Esophagus muscularis mucosa (tissue), 4 donors: ENCODE data around the gene SEMA4B. TPM values are rescaled to one million over a fixed set of nuclear protein-coding genes. Genes with fewer than 3 reads are reported as not detected.

Source experiments
- DNase-seq: peaks from one replicate; pipeline ENCODE4 v3.0.0-alpha.2; 2017; ENCODE audit errors: extremely low spot score
- H3K27ac ChIP-seq, 4 donors: fragments of 200-600 bp; sonication (generic); replicated peaks in 1 of 4; 1 replicate in 3 of 4; 2 replicates in 1 of 4; pipeline ENCODE4 v1.5.1; 2016 to 2019; ENCODE audit warnings: mild to moderate bottlenecking in 1 of 4
- H3K27me3 ChIP-seq, 4 donors: fragments of 200-600 bp; sonication (generic); one replicate each; pipeline versions ENCODE4 v1.5.1 to v1.6.0; 2016 to 2019
- H3K36me3 ChIP-seq, 4 donors: fragments of 200-600 bp; sonication (generic); one replicate each; pipeline ENCODE4 v1.5.1; 2016 to 2019
- H3K4me1 ChIP-seq, 4 donors: fragments of 200-600 bp; sonication (generic); one replicate each; pipeline ENCODE4 v1.5.1; 2016 to 2019
- H3K4me3 ChIP-seq, 4 donors: fragments of 200-600 bp; sonication (generic); 1 replicate in 2 of 4; 2 replicates in 2 of 4; pipeline ENCODE4 v1.5.1; 2016 to 2019; ENCODE audit warnings: mild to moderate bottlenecking in 4 of 4, moderate library complexity in 1 of 4
- H3K9me3 ChIP-seq, 4 donors: fragments of 200-600 bp; sonication (generic); 1 replicate in 3 of 4; 2 replicates in 1 of 4; pipeline ENCODE4 v1.5.1; 2016 to 2019
- EP300 ChIP-seq: sonication (generic); formaldehyde crosslinking; IDR thresholded peaks from one replicate; pipeline ENCODE4 v1.6.1; 2017; ENCODE audit warnings: antibody characterized with exemption
- POLR2A ChIP-seq: fragments of 450-650 bp; IDR thresholded peaks from one replicate; pipeline ENCODE4 v1.6.1; 2017; ENCODE audit warnings: antibody characterized with exemption, moderate library complexity, mild to moderate bottlenecking, low read depth
- POLR2AphosphoS5 ChIP-seq, 2 donors: sonication (generic); formaldehyde crosslinking; IDR thresholded peaks; one replicate each; pipeline ENCODE4 v1.6.1; 2017; ENCODE audit warnings: antibody characterized with exemption in 2 of 2
- WGBS: methylation state at CpG from one replicate; pipeline ENCODE4 v1.1.5; 2018; 5-methylcytosine and 5-hydroxymethylcytosine counted together
- intact Hi-C: fragments of 100-400 bp; cut with DNase I; formaldehyde crosslinking; loops from one replicate; pipeline ENCODE4 v1.15.1; 2023
- total RNA-seq, 4 donors: library from RNA; depleted of rRNA; stranded (reverse); fragments of >200 nt; gene quantifications; one replicate each; pipeline versions ENCODE4 v1.1.0 to v1.2.1, GENCODE V29; 2016
- TF ChIP-seq, protein P1 (sequence below), 3 experiments: fragments of 200-600 bp in 2 of 3; fragments of 450-650 bp in 1 of 3; sonication (generic) in 2 of 3; IDR thresholded peaks; one replicate each; pipeline ENCODE4 v1.5.1; 2017 to 2019; ENCODE audit warnings: antibody characterized with exemption in 3 of 3, mild to moderate bottlenecking in 2 of 3, moderate library complexity in 1 of 3

The SEMA4B gene
- total RNA-seq, 4 donors from 2014 or later = 30.7 to 68.3 (median 43.4) TPM

DNA sequence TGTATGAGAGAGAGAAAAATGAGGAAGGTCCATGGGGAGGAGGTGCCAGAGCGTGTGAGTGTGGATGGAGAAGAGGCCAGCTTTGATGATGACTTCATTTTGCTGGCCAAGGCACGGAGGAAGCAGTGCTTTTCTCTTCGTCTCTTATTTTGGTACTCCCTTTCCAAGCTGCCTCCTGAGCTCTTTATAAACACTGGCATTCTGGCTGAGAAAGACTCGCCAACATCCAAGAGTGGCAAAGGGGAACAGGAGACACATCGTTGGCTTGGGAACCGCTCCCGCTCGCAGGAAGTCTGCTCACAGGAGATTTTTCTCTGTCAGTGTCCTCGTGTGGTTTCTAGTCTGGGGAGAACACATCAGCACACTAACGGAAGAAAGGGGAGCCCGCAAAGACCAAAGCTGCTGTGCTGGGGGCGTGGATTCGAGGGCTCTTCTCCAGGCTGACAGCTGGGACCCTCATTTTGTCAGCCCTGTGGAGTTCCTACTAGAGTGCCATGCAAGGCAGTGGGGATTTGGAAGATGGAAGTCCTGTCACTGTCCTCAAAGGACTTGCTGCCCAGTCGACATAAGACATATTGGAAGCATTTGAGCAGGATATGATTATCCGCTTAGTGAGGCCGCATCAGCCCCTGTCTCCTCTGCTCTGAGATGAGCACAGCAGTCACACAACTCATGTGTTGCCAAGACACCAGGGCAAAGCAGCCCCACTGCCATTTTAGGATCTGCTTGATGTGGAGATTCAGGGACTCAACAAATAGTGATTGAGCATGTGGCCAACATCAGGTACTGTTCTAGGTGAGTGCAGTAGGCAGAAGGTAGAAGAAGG, 8.0 kb upstream of the SEMA4B start:
- Histone ChIP-seq H3K36me3 (peaks cover 0 to 4% (median 0%) of the 10 kb centered on the region in 4 donors), H3K9me3 (no peaks in the 10 kb centered on the region), H3K4me3 (peak overlapping the region in 2 of 4 donors; percentile 5 to 10), H3K27ac (peak overlapping the region; percentile 94 to 100 (median 97)), H3K27me3 (no peaks in the 10 kb centered on the region), H3K4me1 (peaks cover 39 to 77% (median 72%) of the 10 kb centered on the region in 4 donors)
- TF ChIP-seq EP300 (no peak), POLR2AphosphoS5 (IDR thresholded peaks at IDR 0.05) (peak; percentile 71 to 80), POLR2A (no peak)
- TF ChIP-seq, protein P1, sequence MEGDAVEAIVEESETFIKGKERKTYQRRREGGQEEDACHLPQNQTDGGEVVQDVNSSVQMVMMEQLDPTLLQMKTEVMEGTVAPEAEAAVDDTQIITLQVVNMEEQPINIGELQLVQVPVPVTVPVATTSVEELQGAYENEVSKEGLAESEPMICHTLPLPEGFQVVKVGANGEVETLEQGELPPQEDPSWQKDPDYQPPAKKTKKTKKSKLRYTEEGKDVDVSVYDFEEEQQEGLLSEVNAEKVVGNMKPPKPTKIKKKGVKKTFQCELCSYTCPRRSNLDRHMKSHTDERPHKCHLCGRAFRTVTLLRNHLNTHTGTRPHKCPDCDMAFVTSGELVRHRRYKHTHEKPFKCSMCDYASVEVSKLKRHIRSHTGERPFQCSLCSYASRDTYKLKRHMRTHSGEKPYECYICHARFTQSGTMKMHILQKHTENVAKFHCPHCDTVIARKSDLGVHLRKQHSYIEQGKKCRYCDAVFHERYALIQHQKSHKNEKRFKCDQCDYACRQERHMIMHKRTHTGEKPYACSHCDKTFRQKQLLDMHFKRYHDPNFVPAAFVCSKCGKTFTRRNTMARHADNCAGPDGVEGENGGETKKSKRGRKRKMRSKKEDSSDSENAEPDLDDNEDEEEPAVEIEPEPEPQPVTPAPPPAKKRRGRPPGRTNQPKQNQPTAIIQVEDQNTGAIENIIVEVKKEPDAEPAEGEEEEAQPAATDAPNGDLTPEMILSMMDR (IDR thresholded peaks at IDR 0.05) = no peak
- DNase-seq = no peak
- intact Hi-C loops = no loop called here
- WGBS = 40% methylated on average over 11 of the region's 16 CpGs

DNA sequence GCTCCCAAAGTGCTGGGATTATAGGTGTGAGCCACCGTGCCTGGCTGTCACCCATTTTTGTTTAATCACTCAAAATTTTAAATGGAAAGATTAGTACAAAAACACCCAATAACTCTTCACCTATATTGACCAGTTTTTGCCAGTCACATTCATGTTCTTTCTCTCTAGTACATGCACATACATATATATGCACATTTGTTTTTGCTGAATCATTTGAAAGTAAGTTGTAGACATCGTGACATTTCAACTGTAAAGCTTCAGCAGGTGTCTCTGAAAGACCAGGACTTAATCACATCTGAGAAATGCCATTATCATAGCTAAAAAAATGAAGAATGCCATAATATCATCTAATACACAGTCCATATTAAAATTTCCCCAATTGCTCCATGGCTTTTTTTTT, 6.5 kb upstream of the SEMA4B start:
- Histone ChIP-seq H3K4me1 (peaks cover 39 to 75% (median 69%) of the 10 kb centered on the region in 4 donors), H3K36me3 (peaks cover 0 to 4% (median 0%) of the 10 kb centered on the region in 4 donors), H3K9me3 (no peaks in the 10 kb centered on the region), H3K27ac (peak overlapping the region; percentile 94 to 100 (median 97)), H3K4me3 (no peak overlapping the region), H3K27me3 (no peaks in the 10 kb centered on the region)
- intact Hi-C loops = no loop called here
- TF ChIP-seq POLR2AphosphoS5 (IDR thresholded peaks at IDR 0.05) = no peak
- TF ChIP-seq, protein P1 (IDR thresholded peaks at IDR 0.05) = no peak
- TF ChIP-seq EP300 = no peak
- TF ChIP-seq POLR2A = no peak
- DNase-seq = no peak
- 92% methylated on average over 2 of the region's 2 CpGs for WGBS

DNA sequence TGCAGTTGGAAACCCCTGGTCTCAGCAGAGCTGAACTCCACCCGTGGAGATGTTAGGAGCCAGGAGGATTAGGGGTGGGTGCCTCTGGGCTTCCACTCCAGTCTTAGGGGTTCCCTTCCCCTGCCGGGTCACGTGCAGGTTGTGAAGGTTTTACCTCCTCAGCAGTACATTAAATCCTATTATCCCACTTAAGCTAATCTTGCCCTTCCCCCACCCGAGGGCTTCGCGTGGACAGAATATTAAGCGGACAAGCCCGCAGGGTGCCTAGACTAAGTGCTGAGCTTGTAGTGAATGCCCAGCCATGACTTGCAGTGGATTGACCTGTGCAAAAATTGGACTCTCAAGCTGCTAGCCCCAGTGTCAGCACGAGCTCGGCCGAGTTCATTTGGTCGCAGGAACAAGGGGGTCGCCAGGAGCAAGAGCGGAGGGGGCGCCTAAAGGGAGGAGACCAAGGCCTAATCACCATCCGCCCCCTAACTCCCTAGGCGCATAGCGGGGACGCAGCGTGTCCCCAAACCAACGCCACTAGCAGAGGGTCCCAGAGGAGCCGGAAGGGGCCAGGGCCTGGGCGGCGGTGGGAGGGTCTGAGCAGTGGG, 498 bp upstream of the SEMA4B start:
- intact Hi-C loops = no loop called here
- Histone ChIP-seq H3K4me3 (peak overlapping the region; percentile 67 to 86 (median 83)), H3K27ac (peak overlapping the region; percentile 83 to 86 (median 86)), H3K4me1 (peaks cover 32 to 76% (median 65%) of the 10 kb centered on the region in 4 donors), H3K9me3 (no peaks in the 10 kb centered on the region), H3K36me3 (peaks cover 0 to 12% (median 4%) of the 10 kb centered on the region in 4 donors), H3K27me3 (no peaks in the 10 kb centered on the region)
- TF ChIP-seq POLR2A = no peak
- WGBS = 0% methylated on average over 9 of the region's 24 CpGs
- DNase-seq = no peak

DNA sequence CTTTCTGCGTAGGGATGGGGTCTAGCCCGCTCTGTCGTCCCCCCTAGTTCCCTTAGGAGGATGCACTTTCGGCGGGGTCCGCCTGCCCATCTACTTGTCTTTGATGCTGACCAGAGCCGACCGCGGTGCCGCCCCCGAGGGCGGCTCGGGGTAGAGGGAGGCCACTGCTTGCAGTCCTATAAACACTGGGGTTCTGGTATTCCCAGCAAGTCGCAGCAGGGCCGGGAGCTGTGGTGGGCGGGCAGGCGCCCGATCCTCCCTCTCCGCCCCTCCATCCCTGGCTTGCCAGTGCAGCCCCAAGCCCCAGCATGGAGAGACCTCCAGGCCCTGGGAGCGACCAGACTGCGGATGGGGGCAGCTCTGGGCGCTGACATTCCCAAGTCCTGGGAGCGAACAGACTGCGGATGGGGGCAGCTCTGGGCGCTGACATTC, 830 bp downstream of the SEMA4B start:
- peaks cover 0 to 24% (median 12%) of the 10 kb centered on the region in 4 donors for H3K36me3 ChIP-seq
- H3K9me3 ChIP-seq = no peaks in the 10 kb centered on the region
- 8% methylated on average over 2 of the region's 25 CpGs for WGBS
- H3K4me3 ChIP-seq = peak overlapping the region; percentile 67 to 86 (median 83)
- intact Hi-C loops = no loop called here
- TF ChIP-seq POLR2A (no peak), POLR2AphosphoS5 (IDR thresholded peaks at IDR 0.05) (no peak), EP300 (no peak)
- TF ChIP-seq, protein P1 (IDR thresholded peaks at IDR 0.05) = no peak
- no peaks in the 10 kb centered on the region for H3K27me3 ChIP-seq
- peaks cover 43 to 85% (median 75%) of the 10 kb centered on the region in 4 donors for H3K4me1 ChIP-seq
- peak overlapping the region; percentile 83 to 86 (median 86) for H3K27ac ChIP-seq
- DNase-seq = no peak

DNA sequence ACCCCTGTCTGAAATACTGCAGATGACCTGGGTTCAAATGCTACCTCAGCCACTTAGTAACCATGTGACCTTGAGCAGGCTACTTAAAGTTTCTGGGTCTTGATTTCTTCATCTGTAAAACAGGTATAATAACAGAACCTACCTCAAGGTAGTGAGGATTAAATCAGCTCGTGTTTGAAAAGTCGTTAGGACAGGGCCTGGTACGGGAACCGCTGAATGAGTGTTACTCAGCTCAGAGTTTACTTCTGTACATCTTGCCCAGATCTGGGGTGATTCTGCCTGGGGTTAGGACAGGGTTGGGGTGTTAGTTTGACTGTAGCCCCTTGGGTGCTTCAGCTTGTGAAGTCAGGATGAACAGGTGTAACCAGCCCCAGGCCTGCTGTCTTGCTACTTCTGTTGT, 1.8 kb downstream of the SEMA4B start:
- TF ChIP-seq POLR2AphosphoS5 (IDR thresholded peaks at IDR 0.05) (no peak), POLR2A (no peak), EP300 (no peak)
- TF ChIP-seq, protein P1 (IDR thresholded peaks at IDR 0.05) = no peak
- H3K27ac ChIP-seq = peak overlapping the region in 3 of 4 donors; percentile 4 to 86 (median 86)
- WGBS = 80% methylated on average over 4 of the region's 4 CpGs
- peak overlapping the region; percentile 67 to 86 (median 83) for H3K4me3 ChIP-seq
- H3K4me1 ChIP-seq = peaks cover 53 to 90% (median 79%) of the 10 kb centered on the region in 4 donors
- intact Hi-C loops = no loop called here
- DNase-seq = no peak
- H3K27me3 ChIP-seq = no peaks in the 10 kb centered on the region
- H3K9me3 ChIP-seq = no peaks in the 10 kb centered on the region
- peaks cover 0 to 30% (median 20%) of the 10 kb centered on the region in 4 donors for H3K36me3 ChIP-seq
